BJ (cell line): ENCODE results near the gene CCDC47. TPM values are rescaled to one million over a fixed set of nuclear protein-coding genes. Genes with fewer than 3 reads are reported as not detected.

Experiments
- CTCF ChIA-PET: fragments of 350-600 bp; formaldehyde crosslinking; extraction: SDS; loops from one replicate; lab custom pipeline; 2021; ENCODE audit warnings: antibody characterized with exemption, inconsistent platforms; lab: Yijun Ruan, JAX
- POLR2A ChIA-PET: fragments of 300-600 bp; sonication (Branson Sonifier 250); formaldehyde crosslinking; extraction: SDS; loops from one replicate; lab custom pipeline; 2021; ENCODE audit warnings: antibody characterized with exemption; lab: Charles Lee
- DNase-seq: peaks from one replicate; pipeline ENCODE4 v3.0.0-alpha.2; 2011; ENCODE audit warnings: low read depth
- H3K27me3 ChIP-seq: 2 replicates; pipeline ENCODE4 v1.6.0; 2011; ENCODE audit warnings: low read length; ENCODE audit not compliant: control insufficient read depth, insufficient read depth
- H3K36me3 ChIP-seq: 2 replicates; pipeline ENCODE4 v1.5.1; 2011; ENCODE audit warnings: low read length; ENCODE audit not compliant: control insufficient read depth, insufficient read depth
- H3K4me3 ChIP-seq: 2 replicates; pipeline ENCODE4 v1.5.1; 2011; ENCODE audit warnings: low read depth, mild to moderate bottlenecking, control low read depth, low read length
- polyA plus RNA-seq: library from polyadenylated mRNA; depleted of rRNA; stranded (reverse); fragments of >200 nt; gene quantifications from 2 replicates; pipeline ENCODE4 v1.2.3, GENCODE V29; 2011
- TF ChIP-seq, protein P1 (sequence below): IDR thresholded peaks from 2 replicates; pipeline ENCODE4 v1.5.1; 2011; ENCODE audit warnings: low read depth, mild to moderate bottlenecking, control low read depth, inconsistent platforms, low read length, moderate library complexity; ENCODE audit not compliant: insufficient read depth

Gene CCDC47
- polyA plus RNA-seq, 1 experiment: 31.4 TPM

DNA sequence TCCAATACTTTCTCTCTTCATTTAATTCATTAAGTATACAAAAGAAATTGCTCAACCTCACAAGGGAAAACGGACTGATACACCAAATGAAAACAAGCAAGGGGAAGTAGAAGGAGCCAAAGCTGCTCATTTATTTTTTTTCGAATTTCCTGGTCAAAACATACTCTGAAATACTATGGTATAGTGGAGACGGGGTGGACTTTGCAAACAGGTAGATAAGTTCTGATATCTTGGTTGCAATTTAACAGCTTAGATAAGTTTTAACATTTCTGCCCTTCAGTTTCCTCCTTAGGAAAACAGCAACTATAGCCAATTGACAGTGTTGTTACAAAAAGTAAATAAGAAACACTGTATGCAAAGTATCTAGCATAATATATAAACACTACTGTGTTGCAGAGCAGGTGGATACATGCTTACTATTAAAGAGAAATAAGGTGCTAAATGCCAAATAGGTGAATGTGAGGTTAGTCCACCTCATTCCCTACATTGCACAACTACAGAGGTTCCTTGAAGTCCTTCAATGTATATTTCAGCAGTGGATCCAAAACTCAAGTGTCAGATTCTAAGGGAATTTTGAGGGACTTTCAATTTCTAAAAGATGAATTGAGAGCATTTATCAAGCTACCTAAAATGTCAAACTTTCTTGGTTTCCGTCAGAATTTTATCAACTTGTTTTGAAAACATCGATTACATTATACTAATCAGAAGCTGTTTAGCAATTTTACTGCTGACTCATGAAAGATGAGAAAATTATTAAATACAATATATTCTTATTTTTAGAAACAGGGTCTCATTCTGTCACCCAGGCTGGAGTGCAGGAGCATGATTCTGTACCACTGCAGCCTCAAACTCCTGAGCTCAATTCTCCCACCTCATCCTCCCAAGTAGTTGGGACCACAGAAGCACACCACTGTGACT lies 11.0 kb downstream of the CCDC47 start:
- POLR2A ChIA-PET: interaction anchor here (0.5 kb wide), 1 partner anchor 748 kb away, joined by 4 read pairs; no protein-coding TSS in a partner anchor
- no peak overlapping the region for H3K4me3 ChIP-seq
- peaks cover 8% of the 10 kb centered on the region for H3K36me3 ChIP-seq
- TF ChIP-seq, protein P1, sequence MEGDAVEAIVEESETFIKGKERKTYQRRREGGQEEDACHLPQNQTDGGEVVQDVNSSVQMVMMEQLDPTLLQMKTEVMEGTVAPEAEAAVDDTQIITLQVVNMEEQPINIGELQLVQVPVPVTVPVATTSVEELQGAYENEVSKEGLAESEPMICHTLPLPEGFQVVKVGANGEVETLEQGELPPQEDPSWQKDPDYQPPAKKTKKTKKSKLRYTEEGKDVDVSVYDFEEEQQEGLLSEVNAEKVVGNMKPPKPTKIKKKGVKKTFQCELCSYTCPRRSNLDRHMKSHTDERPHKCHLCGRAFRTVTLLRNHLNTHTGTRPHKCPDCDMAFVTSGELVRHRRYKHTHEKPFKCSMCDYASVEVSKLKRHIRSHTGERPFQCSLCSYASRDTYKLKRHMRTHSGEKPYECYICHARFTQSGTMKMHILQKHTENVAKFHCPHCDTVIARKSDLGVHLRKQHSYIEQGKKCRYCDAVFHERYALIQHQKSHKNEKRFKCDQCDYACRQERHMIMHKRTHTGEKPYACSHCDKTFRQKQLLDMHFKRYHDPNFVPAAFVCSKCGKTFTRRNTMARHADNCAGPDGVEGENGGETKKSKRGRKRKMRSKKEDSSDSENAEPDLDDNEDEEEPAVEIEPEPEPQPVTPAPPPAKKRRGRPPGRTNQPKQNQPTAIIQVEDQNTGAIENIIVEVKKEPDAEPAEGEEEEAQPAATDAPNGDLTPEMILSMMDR: no peak
- DNase-seq: no peak
- CTCF ChIA-PET: interaction anchor here (0.5 kb wide), 1 partner anchor 32 kb away, joined by 6 read pairs; no protein-coding TSS in a partner anchor
- H3K27me3 ChIP-seq: no peaks in the 10 kb centered on the region

DNA sequence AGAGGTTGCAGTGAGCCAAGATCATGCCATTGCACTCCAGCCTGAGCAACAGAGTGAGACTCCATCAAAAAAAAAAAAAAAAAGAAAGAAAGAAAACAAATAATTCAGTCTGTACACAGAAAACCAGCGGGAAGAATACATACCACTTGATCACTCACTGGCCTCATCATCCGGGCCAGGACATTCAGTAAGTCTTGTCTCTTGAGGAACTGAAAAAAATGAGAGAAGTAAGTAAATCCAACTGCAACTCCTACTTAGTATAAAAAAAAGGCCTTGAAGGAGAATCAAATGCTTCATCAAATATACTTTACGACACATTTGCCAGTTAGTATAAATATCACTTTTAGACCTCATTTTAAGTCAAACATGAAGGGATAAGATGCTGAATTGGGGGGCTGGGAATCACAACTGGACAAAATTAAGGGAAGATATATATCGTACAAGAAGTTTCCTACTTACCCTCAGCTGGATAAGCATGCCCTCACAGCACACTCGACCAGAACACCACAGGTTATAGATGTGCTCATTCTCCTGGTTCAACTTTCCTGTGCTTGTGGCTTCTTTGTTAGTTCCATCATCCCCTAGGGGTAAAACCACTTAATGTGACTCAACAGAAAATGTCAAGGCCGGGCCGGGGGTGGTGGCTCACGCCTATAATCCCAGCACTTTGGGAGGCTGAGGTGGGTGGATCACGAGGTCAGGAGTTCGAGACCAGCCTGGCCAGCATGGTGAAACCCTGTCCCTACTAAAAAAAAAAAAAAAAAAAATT lies 12.4 kb downstream of the CCDC47 start:
- POLR2A ChIA-PET: no interaction called here
- H3K36me3 ChIP-seq: peaks cover 13% of the 10 kb centered on the region
- DNase-seq: no peak
- no peaks in the 10 kb centered on the region for H3K27me3 ChIP-seq
- CTCF ChIA-PET: interaction anchor here (0.7 kb wide), 1 partner anchor 14 kb away, joined by 3 read pairs; no protein-coding TSS in a partner anchor
- TF ChIP-seq, protein P1: no peak
- no peak overlapping the region for H3K4me3 ChIP-seq

DNA sequence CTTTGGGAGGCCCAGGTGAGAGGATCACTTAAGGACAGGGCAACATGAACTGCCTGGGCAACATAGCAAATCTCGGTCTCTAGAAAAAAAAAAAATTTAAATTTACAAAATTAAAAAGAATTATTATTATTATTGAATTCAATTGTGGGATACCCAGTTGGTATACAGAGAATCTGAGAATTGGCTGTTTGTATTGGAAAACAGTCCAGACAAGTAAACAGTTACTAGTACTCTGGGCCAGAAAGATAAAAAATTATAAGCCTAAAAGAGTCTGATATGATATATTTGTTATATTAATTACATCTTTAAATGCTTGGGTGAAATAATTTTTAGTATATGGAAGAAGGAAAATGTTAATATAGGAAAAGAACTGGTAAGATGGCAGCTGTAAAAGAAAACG lies 15.0 kb downstream of the CCDC47 start:
- ChIA-PET CTCF (interaction anchor here (0.6 kb wide), 1 partner anchor 9 kb away, joined by 3 read pairs; no protein-coding TSS in a partner anchor), POLR2A (no interaction called here)
- H3K4me3 ChIP-seq: no peak overlapping the region
- no peaks in the 10 kb centered on the region for H3K27me3 ChIP-seq
- TF ChIP-seq, protein P1: no peak
- DNase-seq: no peak
- peaks cover 20% of the 10 kb centered on the region for H3K36me3 ChIP-seq

DNA sequence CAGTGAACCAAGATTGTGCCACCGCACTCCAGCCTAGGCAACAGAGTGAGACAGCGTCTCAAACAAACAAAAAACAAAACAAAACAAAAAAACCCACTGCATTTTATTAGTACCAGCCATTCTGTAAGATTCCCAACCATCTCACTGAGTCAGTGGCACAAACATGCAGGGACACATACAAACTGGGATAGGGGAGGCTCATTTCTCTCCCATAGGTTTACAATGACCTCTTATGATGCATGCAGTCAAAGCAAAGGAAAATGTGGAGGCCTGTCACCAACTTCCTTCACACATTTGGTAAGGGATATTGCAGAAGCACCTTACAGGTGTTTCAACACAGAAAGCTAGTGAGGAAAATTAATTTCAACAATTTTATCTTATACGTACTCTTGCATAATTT lies 19.4 kb downstream of the CCDC47 start:
- TF ChIP-seq, protein P1: no peak
- Histone ChIP-seq H3K36me3 (peaks cover 16% of the 10 kb centered on the region), H3K27me3 (no peaks in the 10 kb centered on the region), H3K4me3 (no peak overlapping the region)
- no peak for DNase-seq
- ChIA-PET POLR2A (no interaction called here), CTCF (interaction anchor here (1.1 kb wide), 1 partner anchor 13 kb away, joined by 3 read pairs; no protein-coding TSS in a partner anchor)

DNA sequence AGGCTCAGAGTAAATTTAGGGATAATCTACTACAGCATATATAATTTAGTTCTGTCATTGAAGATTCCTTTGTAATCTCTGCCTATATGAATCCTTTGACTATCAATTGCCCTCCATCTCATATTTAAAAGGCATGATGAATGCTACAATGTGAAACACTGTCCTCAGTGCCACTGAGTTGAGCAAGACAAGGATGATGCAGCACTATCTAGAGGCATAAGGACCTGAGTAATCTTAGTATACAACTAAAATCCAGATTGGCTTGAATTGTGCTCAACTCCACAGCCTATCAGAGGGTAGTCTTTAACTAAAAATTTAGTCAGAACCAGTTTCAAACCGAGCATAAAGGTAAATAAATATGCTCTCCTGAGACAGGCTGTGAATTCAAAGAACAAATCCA lies 20.2 kb downstream of the CCDC47 start:
- POLR2A ChIA-PET: no interaction called here

More for the DNA sequence above, 20.2 kb downstream of the CCDC47 start:
- H3K36me3 ChIP-seq: peaks cover 18% of the 10 kb centered on the region
- H3K27me3 ChIP-seq: no peaks in the 10 kb centered on the region
- TF ChIP-seq, protein P1: no peak
- H3K4me3 ChIP-seq: no peak overlapping the region
- CTCF ChIA-PET: no interaction called here
- no peak for DNase-seq
